Heart left ventricle (tissue), 16 donors: Measurements from ENCODE around the gene MICAL3. TPM values are rescaled to one million over a fixed set of nuclear protein-coding genes. Genes with fewer than 3 reads are reported as not detected.

Experiments used
- ATAC-seq, 4 donors: fragments of 200-7000 bp; cut with Tn5 transposase; one replicate each; pipeline ENCODE4 v1.9.1; 2020 to 2022; ENCODE audit warnings: moderate library complexity in 4 of 4, mild to moderate bottlenecking in 3 of 4, moderate number of reproducible peaks in 1 of 4
- DNase-seq, 5 donors: peaks; one replicate each; pipeline ENCODE4 v3.0.0-alpha.2; 2020
- H3K27ac ChIP-seq, 12 donors: fragments of 200-600 bp; sonication (generic) in 4 of 12; one replicate each; pipeline versions ENCODE4 v1.5.0 to v1.8.0; 2016 to 2022; ENCODE audit warnings: mild to moderate bottlenecking in 2 of 12
- H3K27me3 ChIP-seq, 9 donors: fragments of 200-600 bp; sonication (generic) in 2 of 9; one replicate each; pipeline versions ENCODE4 v1.5.1 to v1.8.0; 2016 to 2022; ENCODE audit warnings: mild to moderate bottlenecking in 3 of 9
- H3K36me3 ChIP-seq, 9 donors: fragments of 200-600 bp; sonication (generic) in 2 of 9; one replicate each; pipeline versions ENCODE4 v1.5.0 to v1.8.0; 2018 to 2022; ENCODE audit warnings: mild to moderate bottlenecking in 2 of 9
- H3K4me1 ChIP-seq, 12 donors: fragments of 200-600 bp; sonication (generic) in 4 of 12; one replicate each; pipeline versions ENCODE4 v1.5.0 to v1.8.0; 2016 to 2022; ENCODE audit warnings: mild to moderate bottlenecking in 3 of 12
- H3K4me3 ChIP-seq, 12 donors: fragments of 200-600 bp; sonication (generic) in 4 of 12; one replicate each; pipeline versions ENCODE4 v1.5.0 to v1.8.0; 2017 to 2022; ENCODE audit warnings: mild to moderate bottlenecking in 9 of 12, moderate library complexity in 4 of 12
- H3K9me3 ChIP-seq, 12 donors: fragments of 200-600 bp; sonication (generic) in 4 of 12; one replicate each; pipeline versions ENCODE4 v1.5.0 to v1.8.0; 2016 to 2022; ENCODE audit warnings: mild to moderate bottlenecking in 1 of 12
- CTCF ChIP-seq, 12 donors: fragments of 200-600 bp; sonication (generic) in 4 of 12; IDR thresholded peaks; one replicate each; pipeline versions ENCODE4 v1.5.0 to v1.8.0; 2018 to 2022; ENCODE audit warnings: antibody characterized with exemption in 12 of 12, mild to moderate bottlenecking in 5 of 12
- POLR2A ChIP-seq, 2 donors: fragments of 450-650 bp; IDR thresholded peaks; one replicate each; pipeline ENCODE4 v1.6.1; 2017; ENCODE audit warnings: antibody characterized with exemption in 2 of 2, mild to moderate bottlenecking in 2 of 2, moderate library complexity in 2 of 2
- WGBS, 4 donors: extraction: QIAGEN DNeasy Blood & Tissue Kit in 2 of 4; methylation state at CpG; one replicate each; pipeline versions ENCODE4 v1.1.5 to v1.1.7; 2013 to 2018; 5-methylcytosine and 5-hydroxymethylcytosine counted together
- intact Hi-C, 10 donors: fragments of 100-400 bp; cut with DNase I; formaldehyde crosslinking; loops; one replicate each; pipeline versions ENCODE4 v1.11.1 to v1.14.2; 2022
- polyA plus RNA-seq, 2 donors: library from polyadenylated mRNA; stranded (reverse); fragments of 200-250 nt; gene quantifications; one replicate each; pipeline ENCODE4 v1.2.3, GENCODE V29; 2013
- total RNA-seq, 9 donors: library from RNA; depleted of rRNA in 2 of 9; stranded (reverse); fragments of >200 nt in 2 of 9; fragmentation: NEBNext Ultra II Directional in 3 of 9; extraction: Animal tissue kit (Norgen Biotek cat#: 25700) in 3 of 9; gene quantifications; one replicate each; pipeline versions ENCODE4 v1.1.0 to v1.2.4, GENCODE V29; 2016 to 2023
- donor health status: ischemic (EF 13 %, LVEDD 7.1; RV severe dilation, severe dysfunction).
- donor health status: healthy with polysubstance abuse.
- donor health status: DM: no; HTN: yes; CAD: no.
- donor health status: DM: no; HTN: no; CAD: no.
- donor health status: ischemic (EF 25% LVEDD 6.9; RV normal size, moderate dysfunction).
- donor health status: ischemic (EF 25% LVEDD 5.7; RV mildly dilated, moderate dysfunction).
- donor health status: healthy.
- donor health status: DM: yes; HTN: yes; CAD: no.
- donor health status: ischemic (EF 35%, LVEDD 5.7; RV mildly dilated, moderate dysfunction).
- donor health status: nonischemic (EF 11% LVEDD 7.7; RV severe dilation, severe dysfunction).
- donor health status: DM: yes; HTN: yes; CAD: no.
- donor health status: PGD.
- donor health status: ischemic (EF 29% LVEDD 5.4; RV normal size, mild dysfunction).
- donor health status: nonischemic (EF 23%, LVEDD 6.1; RV moderate dilation, normal function).

Gene MICAL3
- total and polyA plus RNA-seq, 11 donors: 41.3 to 125 (median 83.3) TPM

DNA sequence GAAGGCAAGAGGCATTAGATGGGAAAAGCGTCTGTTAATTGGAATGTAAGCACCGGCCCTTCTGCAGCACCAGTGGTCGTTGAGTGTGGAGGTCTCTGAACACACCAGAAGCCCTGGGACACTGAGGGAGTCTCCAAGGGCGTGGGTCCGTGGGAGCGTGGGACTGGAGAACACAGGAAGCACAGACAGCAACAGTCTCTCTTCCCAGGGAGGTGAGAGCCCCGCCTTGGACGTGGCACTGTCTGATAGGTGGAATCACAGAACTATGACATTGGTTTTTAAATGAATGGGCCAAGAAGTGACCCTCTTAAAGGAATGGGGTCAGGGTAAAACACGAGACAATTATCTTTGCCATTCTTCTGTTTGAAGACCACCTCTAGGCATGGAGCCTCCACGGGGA lies 221.9 kb downstream of the MICAL3 start:
- intact Hi-C loops: loop anchor here in 1 of 10 donors (10.0 kb wide), 1 partner anchor 58 kb away; no protein-coding TSS in a partner anchor
- no peaks in the 10 kb centered on the region for H3K9me3 ChIP-seq
- WGBS, 4 donors: 81 to 87% (median 85%) methylated on average over 10 of the region's 10 CpGs
- no peak for DNase-seq
- peaks cover 0 to 55% (median 41%) of the 10 kb centered on the region in 9 donors for H3K36me3 ChIP-seq
- H3K27ac ChIP-seq: no peak overlapping the region
- TF ChIP-seq CTCF (IDR thresholded peaks at IDR 0.05) (no peak), POLR2A (IDR thresholded peaks at IDR 0.05) (no peak)
- no peaks in the 10 kb centered on the region for H3K27me3 ChIP-seq
- no peak for ATAC-seq
- peaks cover 0 to 8% (median under 1%) of the 10 kb centered on the region in 12 donors for H3K4me1 ChIP-seq
- no peak overlapping the region for H3K4me3 ChIP-seq

DNA sequence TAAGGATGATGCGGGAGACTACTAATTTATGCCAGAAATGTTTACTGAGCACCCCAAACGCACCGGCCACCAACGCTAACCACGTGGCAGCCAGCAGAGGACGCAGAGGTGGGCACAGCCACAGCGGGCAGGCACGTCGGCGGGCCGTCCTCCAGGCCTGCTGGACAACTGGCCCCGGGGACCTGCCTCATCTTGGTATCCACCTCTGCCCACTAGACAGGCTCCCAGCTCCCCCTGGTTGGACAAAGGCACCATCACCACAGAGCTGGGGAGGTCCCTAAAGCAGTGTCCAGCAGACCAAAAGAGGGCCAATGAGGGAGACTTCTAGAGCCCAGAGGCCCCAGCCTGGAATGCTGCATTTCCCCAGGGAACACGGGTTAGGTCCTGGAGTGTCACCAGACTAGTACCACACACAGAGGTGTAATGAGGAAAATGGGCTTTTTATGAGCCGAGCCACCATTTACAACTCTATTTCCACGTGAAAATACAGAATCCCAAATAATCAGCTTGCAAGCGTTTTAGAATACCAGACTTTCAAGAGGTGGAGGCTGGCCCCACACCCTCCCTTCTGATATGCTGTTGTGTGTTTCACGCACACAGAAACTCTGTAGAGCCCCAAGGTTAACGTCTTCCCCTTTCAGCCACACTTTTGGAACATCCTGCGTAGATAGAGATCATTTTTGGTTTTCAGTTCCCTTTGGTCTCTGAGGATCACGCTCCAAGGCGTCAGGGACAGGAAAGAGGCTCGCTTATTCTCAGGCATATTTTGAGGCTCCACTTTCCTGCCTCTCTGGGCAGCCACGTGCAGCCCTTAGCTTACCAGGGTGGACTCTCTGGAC lies 226.4 kb downstream of the MICAL3 start:
- 86 to 91% (median 88%) methylated on average over 23 of the region's 23 CpGs for WGBS, 4 donors
- ATAC-seq: peak in 1 of 4 donors; percentile 53
- no peak for TF ChIP-seq CTCF (IDR thresholded peaks at IDR 0.05)
- TF ChIP-seq POLR2A (IDR thresholded peaks at IDR 0.05): no peak
- peaks cover 0 to 30% (median 2%) of the 10 kb centered on the region in 9 donors for H3K36me3 ChIP-seq
- intact Hi-C loops: loop anchor here in 1 of 10 donors (10.0 kb wide), 1 partner anchor 53 kb away; no protein-coding TSS in a partner anchor
- no peak for DNase-seq
- H3K4me1 ChIP-seq: peaks cover 0 to 6% (median 0%) of the 10 kb centered on the region in 12 donors
- no peaks in the 10 kb centered on the region for H3K9me3 ChIP-seq
- no peak overlapping the region for H3K27ac ChIP-seq
- H3K27me3 ChIP-seq: no peaks in the 10 kb centered on the region
- H3K4me3 ChIP-seq: no peak overlapping the region

DNA sequence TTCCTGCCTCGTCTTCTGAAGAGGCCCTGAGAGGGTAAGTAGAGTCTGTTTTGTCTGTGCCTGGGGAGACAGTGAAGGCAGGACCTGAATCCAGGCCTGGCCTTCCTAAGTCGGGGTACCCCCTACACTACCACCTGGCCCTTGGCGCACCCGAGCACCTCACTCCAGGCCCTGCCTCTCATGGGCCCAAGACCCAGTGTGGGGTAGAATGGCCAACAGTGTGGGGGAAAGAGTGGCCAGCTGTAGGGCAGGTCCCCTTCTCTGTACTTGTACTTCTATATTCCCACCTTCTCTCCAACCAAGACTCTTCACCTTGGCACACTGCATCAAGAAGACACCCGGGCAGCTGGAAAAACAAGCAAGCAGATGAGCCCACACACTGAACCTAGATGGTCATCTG lies 227.7 kb downstream of the MICAL3 start:
- Histone ChIP-seq H3K27me3 (no peaks in the 10 kb centered on the region), H3K36me3 (peaks cover 0 to 30% (median 2%) of the 10 kb centered on the region in 9 donors), H3K27ac (no peak overlapping the region), H3K9me3 (no peaks in the 10 kb centered on the region), H3K4me3 (no peak overlapping the region), H3K4me1 (peaks cover 0 to 6% (median 0%) of the 10 kb centered on the region in 12 donors)
- DNase-seq (no peak), ATAC-seq (no peak)
- intact Hi-C loops: loop anchor here in 1 of 10 donors (10.0 kb wide), 1 partner anchor 52 kb away; no protein-coding TSS in a partner anchor
- 87 to 95% (median 92%) methylated on average over 5 of the region's 5 CpGs for WGBS, 4 donors
- no peak for TF ChIP-seq CTCF (IDR thresholded peaks at IDR 0.05)
